GDM1 (cell line): Measurements from ENCODE around the gene TRIO.
A peak's percentile ranks its signal among the peaks of the same experiment; 100 is the strongest.

ENCODE experiments used
- DNase-seq: peaks from one replicate; lab custom pipeline; 2025; lab: John Stamatoyannopoulos, UW

TRIO gene

DNA sequence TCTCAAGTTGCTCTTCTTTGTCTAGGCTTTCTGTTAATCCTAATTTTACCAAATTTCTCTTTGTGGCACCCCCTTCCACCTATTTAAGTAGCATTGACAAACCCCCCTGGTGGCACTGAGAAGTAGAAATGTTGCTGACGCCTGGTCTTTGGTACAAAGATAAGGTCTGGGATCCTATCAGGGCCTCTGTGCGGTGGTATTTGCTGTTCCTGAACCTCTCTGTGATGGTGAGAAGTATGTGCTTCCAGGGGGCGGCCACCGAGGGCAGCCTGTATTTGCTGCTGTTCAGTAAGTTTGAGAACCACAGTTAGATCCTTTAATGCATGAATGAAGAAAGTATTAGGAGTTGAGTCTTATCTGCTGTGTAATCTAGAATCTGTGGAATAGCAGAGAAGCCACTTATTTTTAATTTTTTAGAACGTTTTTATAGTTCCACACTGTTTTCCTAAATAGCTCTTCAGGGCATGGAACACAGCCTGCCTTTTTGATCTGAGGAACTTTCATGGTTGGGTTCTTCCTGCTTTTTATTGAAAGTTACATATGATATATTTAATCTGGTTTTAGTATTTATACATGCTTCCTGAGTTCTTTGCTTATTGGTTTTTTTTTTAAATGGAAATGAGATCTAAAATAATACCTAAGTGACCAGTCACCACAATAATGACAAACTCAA is 124.2 kb downstream of the TRIO start:
- DNase-seq: no peak

DNA sequence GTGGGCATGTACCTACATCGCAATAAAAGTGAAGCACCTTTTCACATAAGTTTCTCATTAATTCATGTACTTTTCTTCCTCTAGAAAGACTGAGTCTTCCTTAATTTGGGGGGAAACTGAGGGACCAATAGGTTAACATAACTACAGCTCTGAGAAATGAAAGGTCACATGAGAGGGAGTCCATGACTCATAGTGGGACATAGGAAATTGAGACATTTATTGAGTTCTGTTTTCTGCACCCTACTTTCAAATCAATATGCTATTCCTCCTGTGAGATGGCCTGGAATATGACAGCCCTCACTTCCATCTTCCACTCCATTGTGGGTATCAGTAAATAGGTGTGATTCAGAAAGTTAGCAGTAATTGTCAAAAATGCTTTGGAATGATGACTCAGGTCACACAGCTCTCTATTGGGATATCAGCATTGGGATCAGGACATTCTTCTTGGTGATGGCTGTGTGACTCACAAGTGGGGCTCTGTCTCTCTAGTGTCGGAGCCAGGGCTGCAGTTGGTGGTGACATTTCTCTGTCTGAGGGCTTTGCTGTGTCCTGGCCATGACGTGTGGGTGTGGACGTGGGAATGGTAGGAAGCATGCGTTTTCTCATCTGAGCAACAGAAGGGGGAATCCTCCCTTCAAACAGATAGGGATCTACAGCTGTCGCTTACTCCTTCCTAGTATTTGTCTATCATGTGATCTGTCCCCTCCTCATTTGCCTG is 125.0 kb downstream of the TRIO start:
- DNase-seq: no peak

DNA sequence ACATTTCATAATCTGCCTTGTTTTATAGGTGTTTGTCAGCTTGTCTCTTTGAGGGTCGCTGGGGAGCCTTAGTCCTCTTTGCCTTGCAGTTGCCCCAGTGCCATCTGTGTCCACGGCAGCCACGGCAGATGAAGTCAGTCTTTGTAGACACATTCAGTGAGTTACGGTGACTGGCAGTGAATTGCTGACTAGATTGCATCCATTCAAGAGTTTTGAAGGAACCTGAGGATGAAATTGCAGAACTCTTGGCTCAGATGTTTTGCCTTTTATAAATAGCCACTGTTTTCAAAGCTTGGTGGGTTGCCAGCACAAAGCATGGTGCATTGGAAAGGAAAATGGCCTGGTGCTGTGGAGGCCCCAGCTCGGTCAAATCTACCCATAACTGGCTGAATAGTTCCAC is 125.6 kb downstream of the TRIO start:
- DNase-seq: no peak

DNA sequence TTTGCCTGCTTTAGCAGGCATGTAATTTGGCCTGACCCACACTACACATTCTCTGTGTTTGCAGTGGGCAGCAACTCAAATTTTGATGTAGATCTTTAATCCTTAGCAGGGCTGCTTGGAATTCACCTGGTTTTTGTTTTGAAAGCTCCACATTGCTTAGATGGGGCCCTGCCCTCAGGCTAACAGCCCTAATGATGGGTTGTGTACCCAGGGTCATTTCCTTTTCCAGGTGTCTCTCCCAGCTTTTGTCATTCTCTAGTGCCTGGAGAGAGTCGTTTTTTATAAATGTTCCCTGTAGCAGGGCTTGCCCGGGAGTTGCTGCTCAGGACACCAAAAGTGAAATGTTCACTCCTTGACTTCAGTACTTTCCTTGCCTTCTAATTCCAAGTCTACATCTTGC is 126.3 kb downstream of the TRIO start:
- no peak for DNase-seq

DNA sequence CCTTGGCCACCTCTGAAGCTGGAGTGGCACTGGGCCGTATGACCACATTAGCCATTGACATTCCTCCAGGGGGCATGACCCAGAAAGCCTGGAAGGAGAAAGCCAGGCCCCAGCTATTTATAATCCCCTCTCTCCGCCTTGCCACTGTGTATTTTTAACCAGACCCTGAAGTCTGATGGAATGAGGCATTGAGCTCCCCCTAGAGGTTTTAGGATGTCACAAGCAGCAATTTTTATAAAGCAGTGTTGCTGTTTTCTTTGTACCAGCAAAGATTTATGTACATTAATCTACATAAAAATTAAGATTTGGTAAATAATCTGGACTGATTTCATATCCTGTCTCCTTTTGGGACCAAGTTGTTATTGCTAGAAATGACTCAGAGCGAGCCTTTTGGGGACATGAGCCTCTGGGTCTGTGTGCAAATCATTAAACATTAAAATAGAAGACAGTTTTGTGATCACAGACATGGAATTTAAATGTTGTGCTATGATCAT is 127.1 kb downstream of the TRIO start:
- DNase-seq: peak; percentile 45

DNA sequence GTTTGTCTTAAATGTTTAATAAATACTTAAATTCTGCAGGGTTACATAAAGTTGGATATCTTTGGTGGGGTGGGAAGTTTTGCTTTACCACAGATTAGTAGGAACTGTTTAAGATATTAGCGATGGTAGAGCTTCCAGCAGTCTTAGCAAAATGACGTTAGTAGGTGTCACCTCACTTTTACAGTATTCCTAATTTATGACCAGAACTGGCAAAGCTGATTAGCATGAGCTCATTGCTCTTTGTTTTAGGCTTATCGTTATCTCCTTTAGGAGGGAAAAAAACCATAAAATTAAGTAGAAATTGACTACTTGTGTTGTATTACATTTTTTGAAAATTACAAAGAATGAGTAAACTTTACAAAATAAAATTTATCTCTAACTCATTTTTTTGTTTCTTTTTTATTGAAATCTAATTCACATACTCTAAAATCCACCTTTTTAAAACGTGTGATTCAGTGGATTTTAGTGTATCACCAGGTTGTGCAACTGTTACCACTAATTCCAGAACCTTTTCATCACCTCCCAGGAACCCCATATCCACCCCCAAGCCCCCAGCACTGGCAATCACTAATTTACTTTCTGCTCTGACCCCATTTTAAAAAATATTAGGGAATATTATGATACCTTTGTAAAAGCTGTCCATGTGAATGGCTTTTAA is 129.5 kb downstream of the TRIO start:
- no peak for DNase-seq

DNA sequence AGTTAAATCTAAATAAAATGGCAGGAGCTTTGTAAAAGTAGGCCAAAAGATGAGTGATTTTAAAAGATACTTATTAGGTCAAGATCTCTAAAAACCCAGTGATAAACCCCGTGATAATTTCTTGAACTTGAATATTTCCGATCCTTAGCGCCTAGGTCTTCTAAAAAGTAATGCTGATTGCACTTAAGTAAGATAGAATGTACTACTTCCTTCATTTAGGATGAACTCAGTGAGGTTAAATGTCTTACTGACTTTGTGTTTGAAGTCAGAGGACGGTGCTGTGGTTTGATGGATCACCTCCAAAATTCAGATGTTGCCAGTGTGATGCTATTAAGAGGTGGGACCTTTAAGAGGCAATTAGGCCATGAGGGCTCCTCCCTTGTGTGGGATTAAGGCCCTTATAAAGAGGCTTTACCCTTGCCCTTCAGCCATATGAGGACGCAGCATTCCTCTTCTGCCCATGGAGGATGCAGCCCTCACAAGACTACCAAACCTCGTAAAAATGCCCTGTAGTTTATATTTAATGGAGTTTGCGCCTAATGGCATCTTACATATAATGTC is 130.1 kb downstream of the TRIO start:
- no peak for DNase-seq

DNA sequence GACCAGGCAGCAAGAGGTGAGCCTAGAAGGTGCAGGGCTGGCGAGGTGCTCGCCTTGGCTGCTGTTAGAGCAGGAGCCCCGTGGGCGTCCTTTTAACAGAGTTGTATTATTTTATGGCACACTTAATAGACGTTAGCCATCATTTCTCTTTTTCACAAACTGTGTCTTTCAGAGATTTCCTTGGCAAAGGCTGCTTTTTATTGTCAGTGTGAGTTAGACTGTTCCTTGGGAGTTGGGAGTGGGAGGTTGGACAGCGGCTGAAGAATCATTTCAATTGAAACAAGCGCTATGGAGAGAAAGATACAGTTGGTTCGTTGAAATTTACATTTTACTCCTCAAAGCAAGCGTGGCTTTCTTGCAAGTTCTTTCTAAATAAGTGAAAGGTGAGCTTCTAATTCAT is 133.2 kb downstream of the TRIO start:
- no peak for DNase-seq

DNA sequence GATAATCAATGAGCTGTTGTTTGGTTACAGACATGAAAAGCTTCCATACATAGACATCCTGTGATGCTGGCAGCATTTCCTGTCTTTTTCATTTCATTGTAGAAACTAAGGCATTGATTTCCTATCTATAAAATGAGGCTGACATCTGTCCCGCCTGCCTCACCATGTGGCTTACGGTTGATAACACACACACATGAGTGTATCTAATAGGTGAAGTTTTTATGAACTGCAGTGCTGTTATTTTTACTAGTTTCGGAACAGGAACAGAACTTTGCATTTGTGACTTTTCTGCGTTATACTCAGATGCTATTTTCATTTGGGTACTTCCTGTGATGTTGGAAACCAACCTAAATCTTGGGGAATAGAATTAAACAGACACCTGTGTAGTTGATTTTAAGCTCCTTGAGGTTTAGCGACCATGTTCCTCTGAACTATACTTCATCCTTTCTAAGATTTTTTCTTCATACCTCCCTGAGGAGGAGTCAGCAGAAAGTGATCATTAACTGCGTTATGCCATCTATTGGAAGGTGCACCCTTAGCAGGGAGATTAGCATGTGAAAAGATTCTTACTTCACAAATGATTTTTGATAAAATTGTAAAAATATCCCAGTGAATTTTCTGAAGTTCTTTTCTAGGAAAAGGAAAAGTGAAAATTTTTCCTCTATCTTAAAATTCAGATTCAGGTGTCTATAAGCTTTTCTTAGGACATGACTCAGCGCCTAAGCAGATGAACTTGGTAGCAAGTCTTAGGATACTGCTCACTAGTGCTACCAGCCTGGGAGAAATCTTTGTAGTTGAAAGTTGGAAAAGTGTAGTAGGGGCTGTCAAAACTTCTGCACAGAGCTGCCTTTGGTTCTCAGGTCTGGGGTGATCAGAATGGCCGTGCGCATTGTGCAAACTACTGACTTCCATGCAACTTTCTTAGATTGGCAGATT is 134.5 kb downstream of the TRIO start:
- no peak for DNase-seq

DNA sequence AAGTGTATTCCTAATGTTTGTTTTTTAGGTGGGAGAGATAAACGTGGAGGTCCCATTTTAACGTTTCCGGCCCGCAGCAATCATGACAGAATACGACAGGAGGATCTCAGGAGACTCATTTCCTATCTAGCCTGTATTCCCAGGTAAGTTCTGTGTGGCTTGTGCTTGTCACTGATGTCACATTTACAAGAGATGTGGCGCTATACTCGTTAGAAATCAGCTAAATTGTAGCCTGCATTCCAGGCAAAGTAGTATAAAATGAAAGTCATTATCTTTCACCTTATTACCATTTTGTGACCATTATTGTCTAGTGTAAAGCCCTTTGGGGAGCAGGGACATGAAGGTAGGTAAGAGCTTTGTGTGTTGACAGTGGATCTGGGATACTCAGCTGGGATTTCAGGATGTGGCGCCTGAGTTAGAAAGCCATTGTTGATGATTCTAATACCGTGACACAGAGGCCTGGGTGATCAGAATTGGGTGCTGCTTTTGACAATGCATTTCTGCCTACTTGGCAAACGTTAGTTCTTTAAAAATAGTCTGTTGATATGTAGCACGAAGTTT is 137.2 kb downstream of the TRIO start:
- no peak for DNase-seq

DNA sequence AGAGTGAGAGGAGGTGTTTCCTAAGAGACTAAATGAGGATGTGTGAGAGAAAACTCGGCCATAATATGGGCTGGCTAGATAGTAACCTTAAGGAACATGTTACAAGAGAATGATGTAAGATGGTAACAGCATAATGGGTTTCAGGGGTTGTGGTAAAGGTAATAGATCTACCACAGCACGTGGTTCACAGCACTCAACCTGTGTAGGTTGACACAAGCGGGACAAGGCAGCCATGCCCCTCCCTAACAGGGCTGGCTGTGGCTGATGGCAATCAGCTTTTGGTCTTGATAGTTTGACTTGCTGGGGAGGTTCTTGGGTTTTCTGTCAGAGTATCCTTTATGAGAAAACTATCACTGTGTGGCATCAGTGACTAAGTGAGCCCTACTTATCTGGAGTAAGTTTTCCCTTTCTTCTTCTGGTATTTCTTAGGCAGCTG is 138.6 kb downstream of the TRIO start:
- DNase-seq: no peak

DNA sequence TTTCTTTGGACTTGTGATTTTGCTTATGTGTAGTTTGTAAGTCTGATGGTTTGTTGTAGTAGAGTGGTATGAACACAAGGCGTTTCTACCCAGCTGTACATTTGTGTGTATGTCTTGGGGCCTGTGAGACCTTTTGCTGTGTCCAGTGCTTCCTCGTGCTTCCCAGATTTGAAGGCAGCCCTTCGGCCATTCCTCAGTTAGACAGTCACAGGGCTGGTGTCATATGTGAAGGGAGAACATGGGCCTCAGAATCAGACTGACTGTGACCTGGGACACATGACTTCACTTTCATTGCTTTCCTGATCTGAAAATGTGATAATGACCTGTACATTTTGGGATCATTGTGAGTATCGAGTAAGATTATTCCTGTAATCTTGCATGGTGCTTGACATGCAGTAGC is 140.0 kb downstream of the TRIO start:
- DNase-seq: no peak

DNA sequence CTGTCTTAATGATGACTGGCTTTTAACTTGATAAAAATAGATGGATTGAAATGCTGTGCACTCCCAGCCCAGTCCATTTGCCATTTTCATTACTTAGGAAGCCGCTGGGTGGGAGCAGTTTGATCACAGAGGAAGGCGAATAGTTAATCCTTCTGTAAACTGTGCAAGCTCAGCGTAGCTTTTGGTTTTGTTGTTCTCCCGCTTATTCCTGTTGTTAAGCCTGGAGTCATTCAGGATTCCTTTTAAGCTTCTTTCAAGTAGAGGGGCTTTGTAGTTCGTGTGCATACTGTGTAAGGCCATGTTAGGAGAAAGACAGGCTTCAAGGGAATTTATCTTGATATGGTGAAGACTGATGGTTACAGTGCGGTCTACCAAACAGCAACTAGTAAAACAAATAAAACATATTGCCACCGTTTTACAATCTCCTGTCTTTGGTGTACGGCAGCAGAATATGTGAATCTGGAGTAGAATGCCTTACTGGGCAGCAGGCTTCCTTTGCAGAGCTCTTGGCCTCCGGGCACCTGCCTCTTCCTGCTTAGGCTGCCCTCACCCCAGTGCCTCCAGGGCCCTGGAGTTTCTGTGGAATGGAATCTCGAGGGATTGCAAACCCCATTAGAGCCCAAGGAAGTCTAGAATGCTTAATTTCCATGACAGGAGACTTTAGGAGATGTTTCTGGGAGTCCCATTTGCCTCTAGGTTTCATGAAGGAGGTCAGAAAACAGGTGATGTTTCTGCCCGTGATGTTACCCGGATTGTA is 141.4 kb downstream of the TRIO start:
- DNase-seq: no peak

DNA sequence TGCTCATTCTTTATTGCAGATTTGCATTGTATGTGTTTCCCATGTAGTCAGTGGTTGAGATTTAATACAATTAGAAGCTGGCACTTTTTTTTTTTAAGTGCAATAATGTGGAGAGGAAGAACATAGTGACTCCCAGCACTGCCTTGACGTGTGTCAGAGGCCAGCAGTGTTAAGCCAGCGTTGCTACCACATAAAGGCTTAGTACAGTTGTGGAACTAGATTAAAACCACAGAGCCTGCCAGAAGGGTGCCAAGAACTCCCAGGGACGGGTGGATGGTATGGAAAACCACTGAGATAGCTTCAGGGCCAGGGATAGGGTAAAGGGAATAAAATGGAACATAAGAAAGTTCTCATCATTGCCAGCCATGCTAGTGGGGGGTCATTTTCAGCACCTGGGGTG is 142.9 kb downstream of the TRIO start:
- no peak for DNase-seq

DNA sequence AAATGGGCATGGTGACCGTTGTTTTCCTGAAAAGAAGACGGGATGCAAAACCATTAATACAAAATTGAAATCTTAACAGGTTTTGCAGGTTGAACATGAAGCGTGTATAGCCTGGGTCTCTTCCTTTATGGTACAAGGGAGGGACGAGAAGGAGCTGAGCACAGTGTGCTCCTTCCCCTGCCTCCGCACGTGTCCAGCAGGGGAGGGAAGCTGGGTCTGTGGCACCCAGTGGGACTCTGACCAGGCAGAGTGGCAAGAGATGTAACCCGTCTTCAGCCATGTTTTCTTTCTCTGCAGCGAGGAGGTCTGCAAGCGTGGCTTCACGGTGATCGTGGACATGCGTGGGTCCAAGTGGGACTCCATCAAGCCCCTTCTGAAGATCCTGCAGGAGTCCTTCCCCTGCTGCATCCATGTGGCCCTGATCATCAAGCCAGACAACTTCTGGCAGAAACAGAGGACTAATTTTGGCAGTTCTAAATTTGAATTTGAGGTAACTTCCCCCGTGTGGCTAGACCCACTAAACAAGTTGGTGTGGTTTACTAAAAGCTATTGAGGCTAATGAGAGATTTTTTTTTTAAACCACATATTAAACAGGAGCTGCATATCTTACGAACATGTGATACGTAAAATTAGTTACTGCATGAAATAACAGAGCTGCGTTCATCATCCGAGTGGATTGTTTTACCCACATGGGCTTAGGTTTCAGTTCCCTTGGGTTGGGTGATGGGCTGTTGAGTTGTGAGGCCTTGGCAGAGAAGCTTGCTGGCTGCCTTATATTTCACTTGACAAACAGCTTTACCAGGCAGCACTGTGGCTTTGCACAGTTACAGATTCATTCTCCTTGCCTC is 143.7 kb downstream of the TRIO start:
- no peak for DNase-seq

DNA sequence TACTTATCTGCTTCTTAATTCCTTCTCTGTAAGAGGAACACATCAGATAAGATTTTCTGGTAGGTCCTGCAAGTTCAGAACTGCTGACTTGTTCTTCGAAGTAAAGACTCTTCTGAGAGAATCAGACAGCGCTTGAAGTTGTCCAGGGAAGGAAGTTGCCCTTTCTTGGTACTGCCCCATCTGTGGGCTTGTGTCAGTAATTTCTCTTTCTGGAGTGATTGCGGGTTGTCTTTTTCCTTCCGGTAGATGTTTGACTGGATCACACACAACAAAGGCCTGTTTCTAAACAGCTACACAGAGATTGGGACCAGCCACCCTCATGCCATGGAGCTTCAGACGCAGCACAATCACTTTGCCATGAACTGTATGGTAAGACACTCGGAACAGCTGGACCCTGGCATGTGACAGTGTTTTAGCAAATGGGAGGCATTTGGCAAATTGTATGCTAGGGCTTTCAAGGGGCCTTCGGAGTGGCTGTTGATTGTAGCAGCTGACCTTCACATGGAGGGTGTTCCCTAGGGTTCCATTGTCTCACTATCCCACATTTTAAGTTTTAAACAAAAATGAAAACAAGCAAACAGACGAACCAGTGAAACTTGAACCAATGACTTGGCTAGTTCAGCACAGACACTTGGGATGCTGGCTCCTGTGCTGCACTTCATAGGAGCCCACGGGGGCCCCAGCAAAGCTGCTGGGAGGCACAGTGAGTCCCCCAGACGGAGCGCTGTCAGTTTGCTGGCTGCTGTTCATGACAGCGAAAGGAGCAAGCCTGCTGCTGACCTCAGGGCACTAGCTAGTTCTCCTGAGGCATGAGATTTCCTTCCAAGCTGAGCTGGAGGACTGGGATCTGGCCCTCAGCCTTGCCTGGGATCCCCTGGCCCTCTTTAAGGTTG is 149.9 kb downstream of the TRIO start:
- DNase-seq: no peak

DNA sequence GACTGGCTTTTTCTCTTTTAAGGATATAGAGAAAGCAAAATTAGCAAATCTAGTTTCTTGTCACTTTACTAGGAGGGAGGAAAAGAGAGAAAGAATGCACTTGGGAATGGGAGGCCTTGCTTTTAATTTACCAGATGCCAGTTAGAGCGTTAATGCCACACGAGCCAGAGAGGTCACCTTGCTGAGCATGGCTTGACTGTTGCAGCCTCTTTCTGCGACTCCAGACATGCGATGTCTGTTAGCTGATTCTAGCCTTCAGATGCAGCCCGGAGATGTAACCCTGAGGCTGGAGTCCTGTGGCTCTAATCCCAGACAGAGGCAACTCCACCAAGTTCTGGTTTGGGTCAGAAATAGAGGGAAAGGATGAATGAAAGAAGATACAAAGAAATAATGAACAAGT is 152.5 kb downstream of the TRIO start:
- DNase-seq: no peak

DNA sequence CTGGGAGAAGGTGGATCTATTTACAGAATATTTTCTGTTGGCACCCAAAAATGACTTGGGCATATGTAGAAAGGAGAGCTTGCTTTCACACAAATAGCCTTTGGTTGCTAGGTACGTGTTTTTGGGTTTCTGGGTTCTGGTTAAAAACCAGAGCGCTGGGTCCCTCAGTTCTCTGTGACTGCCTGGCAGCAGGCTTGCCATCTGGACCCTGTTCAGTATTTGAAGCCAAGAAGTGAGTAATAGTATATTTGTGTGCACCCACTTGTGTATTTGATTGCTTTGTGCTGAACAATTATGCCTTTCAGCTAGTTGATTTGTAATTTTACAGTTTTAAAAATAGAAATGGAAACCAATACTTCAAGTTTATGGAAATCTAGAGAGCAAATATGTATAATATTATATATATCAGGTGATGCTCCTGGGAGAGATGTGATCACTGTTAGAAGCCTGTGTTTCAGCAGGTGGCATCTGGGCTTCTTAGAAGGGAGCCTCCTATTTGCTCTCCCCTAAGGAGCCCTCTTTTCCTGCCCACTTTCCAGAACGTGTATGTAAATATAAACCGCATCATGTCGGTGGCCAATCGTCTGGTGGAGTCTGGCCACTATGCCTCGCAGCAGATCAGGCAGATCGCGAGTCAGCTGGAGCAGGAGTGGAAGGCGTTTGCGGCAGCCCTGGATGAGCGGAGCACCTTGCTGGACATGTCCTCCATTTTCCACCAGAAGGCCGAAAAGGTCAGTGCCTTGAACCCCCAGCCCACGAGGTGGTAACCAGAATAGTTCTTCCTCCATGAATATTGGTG is 153.6 kb downstream of the TRIO start:
- no peak for DNase-seq
